ENCODE results near the gene DNAJC16.
"Not testable (repeated sequence)": the region's sequence is repeated elsewhere in the genome, so short reads cannot be mapped to it uniquely, and the experiment has no call there.

The DNAJC16 gene

GRCh38 chr1:15509586-15509985 is 17.1 kb upstream of the DNAJC16 start:
- H4K5ac ChIP-seq (ENCODE audit: low read length): no peak overlapping the region
- no CpG with 5 or more reads among the region's 7 CpGs for WGBS (ENCODE audit: extremely low coverage, insufficient coverage, low lambda C conversion rate)
- no peaks in the 10 kb centered on the region for H3K36me3 ChIP-seq (ENCODE audit: control insufficient read depth, insufficient read depth, low read length)
- H3K27me3 ChIP-seq (ENCODE audit: insufficient read depth, low read length, poor library complexity): no peaks in the 10 kb centered on the region
- H2BK120ac ChIP-seq (ENCODE audit: low read depth, low read length): no peak overlapping the region
- DNase-seq: no peak
- H3K18ac ChIP-seq (ENCODE audit: low read length): no peak overlapping the region
- H2BK5ac ChIP-seq (ENCODE audit: low read length): no peak overlapping the region
- no peak overlapping the region for H3K23ac ChIP-seq (ENCODE audit: low read length)
- no peak overlapping the region for H2BK15ac ChIP-seq (replicated peaks; ENCODE audit: low read depth)
- H3K4me1 ChIP-seq (ENCODE audit: control insufficient read depth, low read depth, low read length): peaks cover 4% of the 10 kb centered on the region
- no peak overlapping the region for H3K4ac ChIP-seq (ENCODE audit: low read depth, low read length)
- no peak overlapping the region for H2AK5ac ChIP-seq (ENCODE audit: low read length)
- H3K9ac ChIP-seq (ENCODE audit: low read length): no peak overlapping the region
- H3K79me1 ChIP-seq (ENCODE audit: low read length): no peaks in the 10 kb centered on the region
- H3K4me3 ChIP-seq (ENCODE audit: low read length): no peak overlapping the region
- no peak overlapping the region for H3K56ac ChIP-seq (ENCODE audit: low read length)
- H3K79me2 ChIP-seq (ENCODE audit: control insufficient read depth, insufficient read depth, low read length): no peaks in the 10 kb centered on the region
- H3K27ac ChIP-seq (ENCODE audit: low read depth, low read length): no peak overlapping the region
- H3K4me2 ChIP-seq (ENCODE audit: low read length): no peak overlapping the region
- no peak overlapping the region for H4K8ac ChIP-seq (ENCODE audit: low read depth, low read length)

GRCh38 chr1:15510611-15511405 is 15.8 kb upstream of the DNAJC16 start:
- no peak overlapping the region for H2BK120ac ChIP-seq (ENCODE audit: low read depth, low read length)
- H3K79me1 ChIP-seq (ENCODE audit: low read length): no peaks in the 10 kb centered on the region
- H3K4me3 ChIP-seq (ENCODE audit: low read length): no peak overlapping the region
- H4K8ac ChIP-seq (ENCODE audit: low read depth, low read length): no peak overlapping the region
- H3K23ac ChIP-seq (ENCODE audit: low read length): no peak overlapping the region
- H3K36me3 ChIP-seq (ENCODE audit: control insufficient read depth, insufficient read depth, low read length): no peaks in the 10 kb centered on the region
- H4K5ac ChIP-seq (ENCODE audit: low read length): no peak overlapping the region
- no peak overlapping the region for H2AK5ac ChIP-seq (ENCODE audit: low read length)
- H3K4ac ChIP-seq (ENCODE audit: low read depth, low read length): no peak overlapping the region
- H3K56ac ChIP-seq (ENCODE audit: low read length): no peak overlapping the region
- H3K18ac ChIP-seq (ENCODE audit: low read length): no peak overlapping the region
- H3K27me3 ChIP-seq (ENCODE audit: insufficient read depth, low read length, poor library complexity): no peaks in the 10 kb centered on the region
- H3K4me2 ChIP-seq (ENCODE audit: low read length): no peak overlapping the region
- no peak overlapping the region for H2BK15ac ChIP-seq (replicated peaks; ENCODE audit: low read depth)
- no peak overlapping the region for H2BK5ac ChIP-seq (ENCODE audit: low read length)
- H3K79me2 ChIP-seq (ENCODE audit: control insufficient read depth, insufficient read depth, low read length): no peaks in the 10 kb centered on the region
- WGBS (ENCODE audit: extremely low coverage, insufficient coverage, low lambda C conversion rate): no CpG with 5 or more reads among the region's 8 CpGs
- peaks cover 4% of the 10 kb centered on the region for H3K4me1 ChIP-seq (ENCODE audit: control insufficient read depth, low read depth, low read length)
- no peak overlapping the region for H3K27ac ChIP-seq (ENCODE audit: low read depth, low read length)
- no peak for DNase-seq
- no peak overlapping the region for H3K9ac ChIP-seq (ENCODE audit: low read length)

- H3K9ac ChIP-seq (ENCODE audit: low read length): no peak overlapping the region
- H2BK15ac ChIP-seq (replicated peaks; ENCODE audit: low read depth): no peak overlapping the region
- peaks cover 4% of the 10 kb centered on the region for H3K4me1 ChIP-seq (ENCODE audit: control insufficient read depth, low read depth, low read length)
- H3K36me3 ChIP-seq (ENCODE audit: control insufficient read depth, insufficient read depth, low read length): peaks cover 2% of the 10 kb centered on the region
- no peak overlapping the region for H3K18ac ChIP-seq (ENCODE audit: low read length)
- H4K8ac ChIP-seq (ENCODE audit: low read depth, low read length): no peak overlapping the region
- H3K79me1 ChIP-seq (ENCODE audit: low read length): no peaks in the 10 kb centered on the region
- no peak for DNase-seq
- H3K23ac ChIP-seq (ENCODE audit: low read length): no peak overlapping the region
- H3K27me3 ChIP-seq (ENCODE audit: insufficient read depth, low read length, poor library complexity): no peaks in the 10 kb centered on the region
- H3K4ac ChIP-seq (ENCODE audit: low read depth, low read length): no peak overlapping the region
- no CpG with 5 or more reads among the region's 4 CpGs for WGBS (ENCODE audit: extremely low coverage, insufficient coverage, low lambda C conversion rate)
- H3K4me2 ChIP-seq (ENCODE audit: low read length): no peak overlapping the region
- H4K5ac ChIP-seq (ENCODE audit: low read length): no peak overlapping the region
- H3K4me3 ChIP-seq (ENCODE audit: low read length): no peak overlapping the region
- no peaks in the 10 kb centered on the region for H3K79me2 ChIP-seq (ENCODE audit: control insufficient read depth, insufficient read depth, low read length)
- H3K56ac ChIP-seq (ENCODE audit: low read length): no peak overlapping the region
- no peak overlapping the region for H2BK5ac ChIP-seq (ENCODE audit: low read length)
- H3K27ac ChIP-seq (ENCODE audit: low read depth, low read length): no peak overlapping the region
- H2AK5ac ChIP-seq (ENCODE audit: low read length): no peak overlapping the region
- no peak overlapping the region for H2BK120ac ChIP-seq (ENCODE audit: low read depth, low read length)
Measured at GRCh38 chr1:15513192-15513591, 13.5 kb upstream of the DNAJC16 start.

GRCh38 chr1:15513919-15514318 is 12.7 kb upstream of the DNAJC16 start:
- H3K4me2 ChIP-seq (ENCODE audit: low read length): no peak overlapping the region
- H4K5ac ChIP-seq (ENCODE audit: low read length): no peak overlapping the region
- H3K27ac ChIP-seq (ENCODE audit: low read depth, low read length): no peak overlapping the region
- no peak overlapping the region for H2AK5ac ChIP-seq (ENCODE audit: low read length)
- no peak overlapping the region for H3K4me3 ChIP-seq (ENCODE audit: low read length)
- H3K4me1 ChIP-seq (ENCODE audit: control insufficient read depth, low read depth, low read length): peaks cover 2% of the 10 kb centered on the region
- H3K79me2 ChIP-seq (ENCODE audit: control insufficient read depth, insufficient read depth, low read length): no peaks in the 10 kb centered on the region
- H2BK5ac ChIP-seq (ENCODE audit: low read length): no peak overlapping the region
- peaks cover 2% of the 10 kb centered on the region for H3K36me3 ChIP-seq (ENCODE audit: control insufficient read depth, insufficient read depth, low read length)
- H3K18ac ChIP-seq (ENCODE audit: low read length): no peak overlapping the region
- no peak for DNase-seq
- no peaks in the 10 kb centered on the region for H3K79me1 ChIP-seq (ENCODE audit: low read length)
- no peak overlapping the region for H4K8ac ChIP-seq (ENCODE audit: low read depth, low read length)
- no peak overlapping the region for H3K9ac ChIP-seq (ENCODE audit: low read length)
- H3K56ac ChIP-seq (ENCODE audit: low read length): no peak overlapping the region
- no peak overlapping the region for H2BK15ac ChIP-seq (replicated peaks; ENCODE audit: low read depth)
- no peaks in the 10 kb centered on the region for H3K27me3 ChIP-seq (ENCODE audit: insufficient read depth, low read length, poor library complexity)
- WGBS (ENCODE audit: extremely low coverage, insufficient coverage, low lambda C conversion rate): no CpG with 5 or more reads among the region's 3 CpGs
- H3K4ac ChIP-seq (ENCODE audit: low read depth, low read length): no peak overlapping the region
- H3K23ac ChIP-seq (ENCODE audit: low read length): no peak overlapping the region
- H2BK120ac ChIP-seq (ENCODE audit: low read depth, low read length): no peak overlapping the region

GRCh38 chr1:15514557-15514956 is 12.1 kb upstream of the DNAJC16 start:
- not testable (repeated sequence) for H2AK5ac ChIP-seq (ENCODE audit: low read length); H3K56ac ChIP-seq (ENCODE audit: low read length); H3K27ac ChIP-seq (ENCODE audit: low read depth, low read length); H3K4me3 ChIP-seq (ENCODE audit: low read length); H3K9ac ChIP-seq (ENCODE audit: low read length); H2BK5ac ChIP-seq (ENCODE audit: low read length); H3K4me2 ChIP-seq (ENCODE audit: low read length); DNase-seq; H4K5ac ChIP-seq (ENCODE audit: low read length); H3K79me1 ChIP-seq (ENCODE audit: low read length); H3K18ac ChIP-seq (ENCODE audit: low read length); H4K8ac ChIP-seq (ENCODE audit: low read depth, low read length); H3K23ac ChIP-seq (ENCODE audit: low read length); H3K27me3 ChIP-seq (ENCODE audit: insufficient read depth, low read length, poor library complexity); H3K79me2 ChIP-seq (ENCODE audit: control insufficient read depth, insufficient read depth, low read length); H2BK120ac ChIP-seq (ENCODE audit: low read depth, low read length); H2BK15ac ChIP-seq (replicated peaks; ENCODE audit: low read depth); H3K4me1 ChIP-seq (ENCODE audit: control insufficient read depth, low read depth, low read length); H3K36me3 ChIP-seq (ENCODE audit: control insufficient read depth, insufficient read depth, low read length); H3K4ac ChIP-seq (ENCODE audit: low read depth, low read length)
- WGBS (ENCODE audit: extremely low coverage, insufficient coverage, low lambda C conversion rate): no CpG with 5 or more reads among the region's 5 CpGs
